ENCODE measurements around the gene CNTNAP2. TPM values are rescaled to one million over a fixed set of nuclear protein-coding genes. Genes with fewer than 3 reads are reported as not detected.

The CNTNAP2 gene
- total and polyA plus RNA-seq, 9 donors, result 0.24 to 7.0 (median 1.5) TPM

- no peak for DNase-seq
- no peaks in the 10 kb centered on the region for H3K4me1 ChIP-seq (ENCODE audit: insufficient read depth)
- intact Hi-C loops (cut with DNase I), result no loop called here
- H3K27ac ChIP-seq, result no peak overlapping the region
- H3K9me3 ChIP-seq, result no peaks in the 10 kb centered on the region
- H3K27me3 ChIP-seq, result no peaks in the 10 kb centered on the region
- 62 to 64% (median 63%) methylated on average over 6 of the region's 6 CpGs for WGBS, 3 donors
- no peak for TF ChIP-seq CTCF (IDR thresholded peaks at IDR 0.05)
- TF ChIP-seq EP300 (IDR thresholded peaks at IDR 0.05), result no peak
- no peak for TF ChIP-seq POLR2A (IDR thresholded peaks at IDR 0.05)
- no peaks in the 10 kb centered on the region for H3K36me3 ChIP-seq
- no peak overlapping the region for H3K4me3 ChIP-seq
Observed at GRCh38 chr7:146494952-146495596, 378.5 kb downstream of the CNTNAP2 start.

GRCh38 chr7:146496657-146497056 is 380.1 kb downstream of the CNTNAP2 start:
- intact Hi-C loops (cut with DNase I), result no loop called here
- H3K4me1 ChIP-seq (ENCODE audit: insufficient read depth), result no peaks in the 10 kb centered on the region
- no peak overlapping the region for H3K4me3 ChIP-seq
- no peaks in the 10 kb centered on the region for H3K9me3 ChIP-seq
- no peaks in the 10 kb centered on the region for H3K36me3 ChIP-seq
- TF ChIP-seq CTCF (IDR thresholded peaks at IDR 0.05) (no peak), POLR2A (IDR thresholded peaks at IDR 0.05) (no peak), EP300 (IDR thresholded peaks at IDR 0.05) (no peak)
- no peak overlapping the region for H3K27ac ChIP-seq
- DNase-seq, result no peak
- WGBS, 3 donors, result 78 to 83% (median 82%) methylated on average over 2 of the region's 2 CpGs
- no peaks in the 10 kb centered on the region for H3K27me3 ChIP-seq

GRCh38 chr7:146499970-146500369 is 383.4 kb downstream of the CNTNAP2 start:
- intact Hi-C loops (cut with DNase I), result no loop called here
- no peak for DNase-seq
- TF ChIP-seq CTCF (IDR thresholded peaks at IDR 0.05), result no peak
- TF ChIP-seq POLR2A (IDR thresholded peaks at IDR 0.05), result no peak
- no peak for TF ChIP-seq EP300 (IDR thresholded peaks at IDR 0.05)
- Histone ChIP-seq H3K36me3 (no peaks in the 10 kb centered on the region), H3K27ac (no peak overlapping the region), H3K4me3 (no peak overlapping the region), H3K9me3 (no peaks in the 10 kb centered on the region), H3K4me1 (ENCODE audit: insufficient read depth) (no peaks in the 10 kb centered on the region), H3K27me3 (no peaks in the 10 kb centered on the region)
- WGBS, 3 donors, result 68 to 85% (median 75%) methylated on average over 2 of the region's 2 CpGs

- H3K27me3 ChIP-seq, result no peaks in the 10 kb centered on the region
- WGBS, 3 donors, result 92 to 98% (median 97%) methylated on average over 5 of the region's 5 CpGs
- DNase-seq, result no peak
- TF ChIP-seq CTCF (IDR thresholded peaks at IDR 0.05) (no peak), EP300 (IDR thresholded peaks at IDR 0.05) (no peak), POLR2A (IDR thresholded peaks at IDR 0.05) (no peak)
- H3K4me1 ChIP-seq (ENCODE audit: insufficient read depth), result no peaks in the 10 kb centered on the region
- H3K9me3 ChIP-seq, result no peaks in the 10 kb centered on the region
- H3K36me3 ChIP-seq, result no peaks in the 10 kb centered on the region
- no peak overlapping the region for H3K27ac ChIP-seq
- intact Hi-C loops (cut with DNase I), result no loop called here
- no peak overlapping the region for H3K4me3 ChIP-seq
Observed at GRCh38 chr7:146503844-146504243, 387.2 kb downstream of the CNTNAP2 start.
